Measurements from ENCODE around the gene HSPB9. TPM values are rescaled to one million over a fixed set of nuclear protein-coding genes. Genes with fewer than 3 reads are reported as not detected.

Gene HSPB9
- total and polyA plus RNA-seq, 10 of the 15 experiments (the other 5 are each of a cell fraction or from before 2014, with no cell fraction given): 0.04 to 0.40 (median 0.11) TPM; not detected in 7

GRCh38 chr17:42112552-42113176 is 9.9 kb upstream of the HSPB9 start, which contains the start of gene DHX58 (continued):
- TF ChIP-seq, protein P1, sequence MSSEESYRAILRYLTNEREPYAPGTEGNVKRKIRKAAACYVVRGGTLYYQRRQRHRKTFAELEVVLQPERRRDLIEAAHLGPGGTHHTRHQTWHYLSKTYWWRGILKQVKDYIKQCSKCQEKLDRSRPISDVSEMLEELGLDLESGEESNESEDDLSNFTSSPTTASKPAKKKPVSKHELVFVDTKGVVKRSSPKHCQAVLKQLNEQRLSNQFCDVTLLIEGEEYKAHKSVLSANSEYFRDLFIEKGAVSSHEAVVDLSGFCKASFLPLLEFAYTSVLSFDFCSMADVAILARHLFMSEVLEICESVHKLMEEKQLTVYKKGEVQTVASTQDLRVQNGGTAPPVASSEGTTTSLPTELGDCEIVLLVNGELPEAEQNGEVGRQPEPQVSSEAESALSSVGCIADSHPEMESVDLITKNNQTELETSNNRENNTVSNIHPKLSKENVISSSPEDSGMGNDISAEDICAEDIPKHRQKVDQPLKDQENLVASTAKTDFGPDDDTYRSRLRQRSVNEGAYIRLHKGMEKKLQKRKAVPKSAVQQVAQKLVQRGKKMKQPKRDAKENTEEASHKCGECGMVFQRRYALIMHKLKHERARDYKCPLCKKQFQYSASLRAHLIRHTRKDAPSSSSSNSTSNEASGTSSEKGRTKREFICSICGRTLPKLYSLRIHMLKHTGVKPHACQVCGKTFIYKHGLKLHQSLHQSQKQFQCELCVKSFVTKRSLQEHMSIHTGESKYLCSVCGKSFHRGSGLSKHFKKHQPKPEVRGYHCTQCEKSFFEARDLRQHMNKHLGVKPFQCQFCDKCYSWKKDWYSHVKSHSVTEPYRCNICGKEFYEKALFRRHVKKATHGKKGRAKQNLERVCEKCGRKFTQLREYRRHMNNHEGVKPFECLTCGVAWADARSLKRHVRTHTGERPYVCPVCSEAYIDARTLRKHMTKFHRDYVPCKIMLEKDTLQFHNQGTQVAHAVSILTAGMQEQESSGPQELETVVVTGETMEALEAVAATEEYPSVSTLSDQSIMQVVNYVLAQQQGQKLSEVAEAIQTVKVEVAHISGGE (CRISPR knock-in tag; IDR thresholded peaks at IDR 0.05): no peak
- TF ChIP-seq DPF2 (IDR thresholded peaks at IDR 0.05): no peak
- TF ChIP-seq BCLAF1 (IDR thresholded peaks at IDR 0.05): no peak
- peak; percentile 87 for TF ChIP-seq MXI1 (IDR thresholded peaks at IDR 0.05; ENCODE audit: low read depth, low read length)
- no peak for TF ChIP-seq HDAC2 (IDR thresholded peaks at IDR 0.05)
- no peak for TF ChIP-seq ASH2L (IDR thresholded peaks at IDR 0.05; ENCODE audit: borderline replicate concordance, low read depth)
- TF ChIP-seq ZNF217 (IDR thresholded peaks at IDR 0.05): no peak
- TF ChIP-seq NFYB (IDR thresholded peaks at IDR 0.05; ENCODE audit: insufficient read depth, low read depth, low read length): no peak
- TF ChIP-seq KLF5 (IDR thresholded peaks at IDR 0.05; ENCODE audit: partially characterized antibody): no peak
- TF ChIP-seq TARDBP (IDR thresholded peaks at IDR 0.05; ENCODE audit: borderline replicate concordance): no peak
- peak; percentile 96 for TF ChIP-seq POLR2AphosphoS5 (IDR thresholded peaks at IDR 0.05; ENCODE audit: low read length)
- TF ChIP-seq NBN (IDR thresholded peaks at IDR 0.05): no peak
- TF ChIP-seq TCF3 (IDR thresholded peaks at IDR 0.05; ENCODE audit: borderline replicate concordance, insufficient read depth, low read depth, low read length): 0 out of 2 replicates have a peak, but pooled peaks have one; percentile 31
- no peak for TF ChIP-seq NR2C1 (IDR thresholded peaks at IDR 0.05)
- TF ChIP-seq SREBF2 (IDR thresholded peaks at IDR 0.05; ENCODE audit: low read length): no peak
- no peak for TF ChIP-seq ZNF384 (IDR thresholded peaks at IDR 0.05; ENCODE audit: borderline replicate concordance, low read depth, low read length)
- no peak for TF ChIP-seq CUX1 (IDR thresholded peaks at IDR 0.05; ENCODE audit: insufficient replicate concordance, low read depth, low read length)
